GM12892 (cell line): ENCODE data around the gene PRMT9.

ENCODE experiments used
- POLR2A ChIP-seq: IDR thresholded peaks from 2 replicates; pipeline ENCODE4 v1.6.1; 2011; ENCODE audit warnings: low read depth, low read length, control low read depth
- POLR2AphosphoS5 ChIP-seq: IDR thresholded peaks from 2 replicates; pipeline ENCODE4 v1.6.1; 2011; ENCODE audit warnings: low read depth, low read length, control low read depth
- TAF1 ChIP-seq: IDR thresholded peaks from 2 replicates; pipeline ENCODE4 v1.6.1; 2011; ENCODE audit warnings: low read depth, mild to moderate bottlenecking, control low read depth, low read length, borderline replicate concordance

DNA sequence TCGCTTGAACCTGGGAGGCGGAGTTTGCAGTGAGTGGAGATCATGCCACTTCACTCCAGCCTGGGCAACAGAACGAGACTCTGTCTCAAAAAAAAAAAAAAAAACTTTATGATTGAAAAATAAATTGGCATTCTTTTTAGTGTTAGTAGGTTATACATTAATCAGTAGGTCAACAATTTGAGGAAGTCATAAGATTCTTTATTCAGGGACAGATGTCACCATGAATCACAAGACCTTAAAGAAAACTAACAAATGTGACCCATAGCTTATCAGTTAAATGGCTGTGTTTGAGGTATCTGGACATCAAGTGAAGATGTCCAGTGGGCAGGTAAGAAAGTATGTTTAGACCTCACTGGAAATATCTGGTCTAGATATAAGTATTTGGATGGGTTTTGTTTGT is 9.3 kb upstream of the PRMT9 start:
- TF ChIP-seq POLR2AphosphoS5: no peak
- no peak for TF ChIP-seq TAF1
- TF ChIP-seq POLR2A: no peak
